Right cardiac atrium (tissue), 5 donors: Measurements from ENCODE around the gene GSTO1. TPM values are rescaled to one million over a fixed set of nuclear protein-coding genes. Genes with fewer than 3 reads are reported as not detected.

Experiments
- ATAC-seq, 2 donors: fragments of 200-7000 bp; cut with Tn5 transposase; one replicate each; pipeline versions ENCODE4 v1.8.0 to v1.9.1; 2020; ENCODE audit warnings: moderate library complexity in 2 of 2, mild to moderate bottlenecking in 1 of 2
- DNase-seq, 3 donors: peaks; one replicate each; pipeline ENCODE4 v3.0.0-alpha.2; 2020
- H3K27ac ChIP-seq: one replicate; pipeline ENCODE4 v1.5.1; 2013; ENCODE audit warnings: mild to moderate bottlenecking, low read length, control low read depth, moderate library complexity
- H3K27me3 ChIP-seq: one replicate; pipeline ENCODE4 v1.6.1; 2013; ENCODE audit not compliant: control insufficient read depth, insufficient read depth
- H3K4me1 ChIP-seq: one replicate; pipeline ENCODE4 v1.6.1; 2013; ENCODE audit warnings: low read length; ENCODE audit not compliant: control insufficient read depth, insufficient read depth
- H3K4me3 ChIP-seq: one replicate; pipeline ENCODE4 v1.5.1; 2013; ENCODE audit warnings: low read length, control low read depth
- H3K9me3 ChIP-seq: one replicate; pipeline ENCODE4 v1.6.1; 2013; ENCODE audit warnings: low read length; ENCODE audit not compliant: control insufficient read depth
- WGBS: extraction: QIAGEN DNeasy Blood & Tissue Kit; methylation state at CpG from one replicate; pipeline ENCODE4 v1.1.7; 2013; 5-methylcytosine and 5-hydroxymethylcytosine counted together
- intact Hi-C, 4 donors: fragments of 100-400 bp; cut with DNase I; formaldehyde crosslinking; loops; one replicate each; pipeline versions ENCODE4 v1.11.0 to v1.14.0; 2022 to 2023
- polyA plus RNA-seq: library from polyadenylated mRNA; stranded (reverse); fragments of 200-250 nt; gene quantifications from one replicate; pipeline ENCODE4 v1.2.3, GENCODE V29; 2013
- total RNA-seq, 4 donors: library from RNA; stranded (reverse); fragmentation: NEBNext Ultra II Directional; extraction: Animal tissue kit (Norgen Biotek cat#: 25700); gene quantifications; one replicate each; pipeline ENCODE4 v1.2.1, GENCODE V29; 2021
- donor health status: healthy with polysubstance abuse.
- donor health status: DM: no; HTN: yes; CAD: no.
- donor health status: DM: no; HTN: no; CAD: no.
- donor health status: DM: no; HTN: yes; CAD: no; lungs with severe emphysema.
- donor health status: DM: yes; HTN: yes; CAD: no.

The GSTO1 gene
- total and polyA plus RNA-seq, 5 donors: 164 to 351 (median 208) TPM

GRCh38 chr10:104293781-104294321, 39.2 kb downstream of the GSTO1 start:
- peak overlapping the region; percentile 88 for H3K27ac ChIP-seq
- no peak overlapping the region for H3K4me3 ChIP-seq
- intact Hi-C loops: loop anchor here in 1 of 4 donors (5.0 kb wide), 1 partner anchor 58 kb away; the partner anchor contains the start of gene CFAP58
- H3K4me1 ChIP-seq: peaks cover 2% of the 10 kb centered on the region
- DNase-seq (no peak), ATAC-seq (peak in 1 of 2 donors; percentile 39)
- no peaks in the 10 kb centered on the region for H3K27me3 ChIP-seq
- WGBS: 72% methylated on average over 5 of the region's 5 CpGs
- H3K9me3 ChIP-seq: no peaks in the 10 kb centered on the region

GRCh38 chr10:104296687-104297436, 42.2 kb downstream of the GSTO1 start:
- H3K4me1 ChIP-seq: peaks cover 15% of the 10 kb centered on the region
- peak overlapping the region; percentile 19 for H3K27ac ChIP-seq
- H3K4me3 ChIP-seq: no peak overlapping the region
- H3K9me3 ChIP-seq: no peaks in the 10 kb centered on the region
- 97% methylated on average over 10 of the region's 10 CpGs for WGBS
- ATAC-seq: no peak
- no peak for DNase-seq
- H3K27me3 ChIP-seq: no peaks in the 10 kb centered on the region
- intact Hi-C loops: loop anchor here in 1 of 4 donors (5.0 kb wide), 1 partner anchor 40 kb away; the partner anchor contains the start of gene ITPRIP

- ATAC-seq (no peak), DNase-seq (peak; percentile 39 to 65 (median 63))
- H3K27ac ChIP-seq: peak overlapping the region; percentile 61
- peaks cover 17% of the 10 kb centered on the region for H3K4me1 ChIP-seq
- intact Hi-C loops: loop anchor here in 1 of 4 donors (5.0 kb wide), 1 partner anchor 39 kb away; the partner anchor contains the start of gene ITPRIP
- H3K4me3 ChIP-seq: no peak overlapping the region
- H3K27me3 ChIP-seq: no peaks in the 10 kb centered on the region
- no peaks in the 10 kb centered on the region for H3K9me3 ChIP-seq
- WGBS: 52% methylated on average over 17 of the region's 17 CpGs
Observed at GRCh38 chr10:104297697-104298660, 43.3 kb downstream of the GSTO1 start.

GRCh38 chr10:104299031-104299904, 44.6 kb downstream of the GSTO1 start:
- Histone ChIP-seq H3K4me1 (peaks cover 21% of the 10 kb centered on the region), H3K27me3 (no peaks in the 10 kb centered on the region), H3K9me3 (no peaks in the 10 kb centered on the region), H3K27ac (peak overlapping the region; percentile 100), H3K4me3 (no peak overlapping the region)
- 26% methylated on average over 13 of the region's 13 CpGs for WGBS
- ATAC-seq: peak; percentile 16 to 56
- intact Hi-C loops: loop anchor here in 1 of 4 donors (5.0 kb wide), 1 partner anchor 38 kb away; the partner anchor contains the start of gene ITPRIP
- DNase-seq: peak in 2 of 3 donors; percentile 53 to 67

- ATAC-seq (peak; percentile 80 to 88), DNase-seq (peak; percentile 72 to 83 (median 83))
- no peaks in the 10 kb centered on the region for H3K9me3 ChIP-seq
- intact Hi-C loops: loop anchor here in 3 of 4 donors (5.0 kb wide), 2 partner anchors 37 to 52 kb away; partner anchors contain the start of genes ITPRIP (in 2 of the 3) and CFAP58 (in 1 of the 3)
- no peaks in the 10 kb centered on the region for H3K27me3 ChIP-seq
- peaks cover 24% of the 10 kb centered on the region for H3K4me1 ChIP-seq
- WGBS: 24% methylated on average over 12 of the region's 12 CpGs
- peak overlapping the region; percentile 100 for H3K27ac ChIP-seq
- H3K4me3 ChIP-seq: no peak overlapping the region
Observed at GRCh38 chr10:104300002-104300735, 45.5 kb downstream of the GSTO1 start.

GRCh38 chr10:104300736-104301292, 46.1 kb downstream of the GSTO1 start:
- Histone ChIP-seq H3K9me3 (no peaks in the 10 kb centered on the region), H3K27me3 (no peaks in the 10 kb centered on the region), H3K4me1 (peaks cover 25% of the 10 kb centered on the region), H3K4me3 (no peak overlapping the region), H3K27ac (peak overlapping the region; percentile 100)
- DNase-seq: peak; percentile 81 to 85 (median 84)
- ATAC-seq: peak; percentile 69 to 83
- 18% methylated on average over 7 of the region's 7 CpGs for WGBS
- intact Hi-C loops: loop anchor here in 3 of 4 donors (5.0 kb wide), 2 partner anchors 36 to 51 kb away; partner anchors contain the start of genes ITPRIP (in 2 of the 3) and CFAP58 (in 1 of the 3)

- no peak for ATAC-seq
- intact Hi-C loops: loop anchor here in 3 of 4 donors (5.0 kb wide), 2 partner anchors 35 to 50 kb away; partner anchors contain the start of genes ITPRIP (in 2 of the 3) and CFAP58 (in 1 of the 3)
- Histone ChIP-seq H3K4me1 (peaks cover 27% of the 10 kb centered on the region), H3K4me3 (no peak overlapping the region), H3K27me3 (no peaks in the 10 kb centered on the region), H3K27ac (no peak overlapping the region), H3K9me3 (no peaks in the 10 kb centered on the region)
- 65% methylated on average over 3 of the region's 3 CpGs for WGBS
- DNase-seq: no peak
Observed at GRCh38 chr10:104301907-104302690, 47.4 kb downstream of the GSTO1 start.

- no peaks in the 10 kb centered on the region for H3K9me3 ChIP-seq
- peak overlapping the region; percentile 61 for H3K27ac ChIP-seq
- no peak overlapping the region for H3K4me3 ChIP-seq
- H3K27me3 ChIP-seq: no peaks in the 10 kb centered on the region
- DNase-seq (no peak), ATAC-seq (no peak)
- H3K4me1 ChIP-seq: peaks cover 29% of the 10 kb centered on the region
- intact Hi-C loops: loop anchor here in 3 of 4 donors (5.0 kb wide), 2 partner anchors 34 to 49 kb away; partner anchors contain the start of genes ITPRIP (in 2 of the 3) and CFAP58 (in 1 of the 3)
- 49% methylated on average over 2 of the region's 2 CpGs for WGBS
Observed at GRCh38 chr10:104303594-104304355, 49.1 kb downstream of the GSTO1 start.
